Right lobe of liver (tissue), 6 donors: ENCODE results near the gene TSPAN33. TPM values are rescaled to one million over a fixed set of nuclear protein-coding genes. Genes with fewer than 3 reads are reported as not detected.

ENCODE experiments used
- ATAC-seq, 4 donors: fragments of 200-7000 bp; cut with Tn5 transposase; one replicate each; pipeline ENCODE4 v1.9.1; 2020; ENCODE audit warnings: mild to moderate bottlenecking in 4 of 4, moderate library complexity in 4 of 4
- DNase-seq, 3 donors: peaks; one replicate each; pipeline ENCODE4 v3.0.0-alpha.2; 2020
- H3K27ac ChIP-seq, 3 donors: fragments of 200-600 bp; one replicate each; pipeline ENCODE4 v1.8.0; 2022
- H3K27me3 ChIP-seq, 2 donors: fragments of 200-600 bp; one replicate each; pipeline ENCODE4 v1.8.0; 2022
- H3K36me3 ChIP-seq, 4 donors: fragments of 200-600 bp; sonication (generic) in 1 of 4; one replicate each; pipeline versions ENCODE4 v1.5.1 to v1.8.0; 2017 to 2022; ENCODE audit warnings: control low read depth in 1 of 4
- H3K4me1 ChIP-seq, 4 donors: fragments of 200-600 bp; sonication (generic) in 1 of 4; one replicate each; pipeline versions ENCODE4 v1.5.1 to v1.8.0; 2017 to 2022; ENCODE audit warnings: control low read depth in 1 of 4
- H3K4me3 ChIP-seq, 3 donors: fragments of 200-600 bp; one replicate each; pipeline ENCODE4 v1.8.0; 2022
- H3K9me3 ChIP-seq, 4 donors: fragments of 200-600 bp; sonication (generic) in 1 of 4; one replicate each; pipeline versions ENCODE4 v1.5.1 to v1.8.0; 2017 to 2022; ENCODE audit warnings: control low read depth in 1 of 4
- CTCF ChIP-seq, 4 donors: fragments of 200-600 bp in 3 of 4; fragments of 450-650 bp in 1 of 4; IDR thresholded peaks; one replicate each; pipeline versions ENCODE4 v1.5.1 to v1.8.0; 2016 to 2022; ENCODE audit warnings: antibody characterized with exemption in 4 of 4, mild to moderate bottlenecking in 2 of 4
- POLR2A ChIP-seq: fragments of 450-650 bp; IDR thresholded peaks from one replicate; pipeline ENCODE4 v1.6.1; 2017; ENCODE audit warnings: antibody characterized with exemption, mild to moderate bottlenecking
- WGBS: methylation state at CpG from one replicate; pipeline ENCODE4 v1.1.6; 2018; ENCODE audit warnings: low coverage, low lambda C conversion rate; ENCODE audit not compliant: insufficient coverage; ENCODE audit errors: missing lambda C conversion rate; 5-methylcytosine and 5-hydroxymethylcytosine counted together
- intact Hi-C, 2 donors: fragments of 100-400 bp; cut with DNase I; formaldehyde crosslinking; loops; one replicate each; pipeline versions ENCODE4 v1.11.2 to v1.14.1; 2022
- long read RNA-seq: library from polyadenylated mRNA; unstranded; transcript quantifications from one replicate; pipeline ENCODE4 v2.0.0, GENCODE V29; 2019
- total RNA-seq, 6 experiments: library from RNA; depleted of rRNA in 2 of 6; stranded (reverse); fragments of >200 nt in 2 of 6; fragmentation: NEBNext Ultra II Directional in 3 of 6; extraction: Animal tissue kit (Norgen Biotek cat#: 25700) in 3 of 6; gene quantifications; one replicate each; pipeline versions ENCODE4 v1.1.0 to v1.2.4, GENCODE V29; 2016 to 2023
- donor health status: DM: no; HTN: yes; CAD: no.
- donor health status: DM: no; HTN: no; CAD: no.
- donor health status: DM: no; HTN: no; CAD: no.
- donor health status: DM: no; HTN: yes; CAD: no.
- donor health status: DM: no; HTN: yes; CAD: no.

TSPAN33 gene
- 10 to 100 TPM in 5 of 6 experiments, 1 to 10 TPM in 1; 9.0 to 34.1 (median 23.2) TPM for total RNA-seq
- long read RNA-seq, partial matches to known transcripts: 0 of 5 reads
- long read RNA-seq, other reads (novel, unspliced or antisense): 5 of 5 reads

- TF ChIP-seq POLR2A (peak; percentile 31), CTCF (IDR thresholded peaks at IDR 0.05) (no peak)
- Histone ChIP-seq H3K4me1 (peaks cover 0 to 5% (median 3%) of the 10 kb centered on the region in 4 donors), H3K27me3 (no peaks in the 10 kb centered on the region), H3K36me3 (no peaks in the 10 kb centered on the region), H3K4me3 (peak within 1 kb of the TSS; percentile 64 to 68 (median 64)), H3K9me3 (no peaks in the 10 kb centered on the region), H3K27ac (no peak within 1 kb of the TSS)
- WGBS: 3% methylated on average over 18 of the region's 43 CpGs
- DNase-seq (peak; percentile 84 to 87 (median 86)), ATAC-seq (peak; percentile 99)
- intact Hi-C loops: no loop called here
Measured at GRCh38 chr7:129144095-129144833, at the start of gene TSPAN33. Gene TSPAN33 (plus strand): TSS chr7:129144707. CDS start chr7:129144981, 274 bp downstream.

- DNase-seq (no peak), ATAC-seq (no peak)
- H3K36me3 ChIP-seq: no peaks in the 10 kb centered on the region
- 33% methylated on average over 3 of the region's 6 CpGs for WGBS
- no peak overlapping the region for H3K27ac ChIP-seq
- peaks cover 0 to 19% (median 9%) of the 10 kb centered on the region in 4 donors for H3K4me1 ChIP-seq
- no peak overlapping the region for H3K4me3 ChIP-seq
- no peak for TF ChIP-seq CTCF (IDR thresholded peaks at IDR 0.05)
- no peak for TF ChIP-seq POLR2A
- intact Hi-C loops: no loop called here
- no peaks in the 10 kb centered on the region for H3K27me3 ChIP-seq
- no peaks in the 10 kb centered on the region for H3K9me3 ChIP-seq
Measured at GRCh38 chr7:129095258-129095657, 49.2 kb upstream of the TSPAN33 start.

DNA sequence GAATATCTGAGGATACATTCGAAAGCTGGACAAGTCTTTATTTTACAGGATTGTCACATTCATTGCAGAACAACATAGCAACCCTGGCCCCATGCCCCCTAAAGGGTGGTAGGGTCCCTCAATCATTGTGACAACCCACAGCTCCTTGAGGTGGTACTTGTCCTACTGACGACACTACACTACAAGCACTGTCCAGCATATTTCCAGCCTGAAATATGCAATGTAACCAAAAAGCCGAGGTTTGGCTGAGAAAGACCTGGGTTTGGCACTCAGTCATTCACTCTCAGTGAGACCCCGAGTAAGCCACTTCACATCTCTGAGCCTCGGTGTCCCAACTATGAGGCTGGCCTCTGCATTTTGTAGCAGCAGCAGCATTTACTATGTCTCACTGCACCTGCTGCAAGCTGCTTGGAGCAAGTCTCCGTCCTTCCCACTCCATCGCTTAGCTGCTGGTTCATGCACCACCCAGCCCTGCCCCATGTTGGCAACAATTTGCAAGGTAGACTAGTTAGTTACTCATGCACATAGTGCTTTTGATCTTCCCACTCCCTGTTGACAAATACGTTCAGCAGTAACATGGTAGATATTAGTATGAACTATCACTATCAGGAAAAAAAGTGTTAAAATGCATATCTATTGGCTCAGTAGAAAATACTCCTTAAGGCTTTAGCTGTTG, 46.0 kb upstream of the TSPAN33 start:
- TF ChIP-seq CTCF (IDR thresholded peaks at IDR 0.05): no peak
- no peaks in the 10 kb centered on the region for H3K27me3 ChIP-seq
- H3K4me1 ChIP-seq: peaks cover 0 to 41% (median 20%) of the 10 kb centered on the region in 4 donors
- intact Hi-C loops: no loop called here
- H3K9me3 ChIP-seq: no peaks in the 10 kb centered on the region
- 78% methylated on average over 6 of the region's 8 CpGs for WGBS
- ATAC-seq (no peak), DNase-seq (no peak)
- no peak overlapping the region for H3K27ac ChIP-seq
- no peak overlapping the region for H3K4me3 ChIP-seq
- no peaks in the 10 kb centered on the region for H3K36me3 ChIP-seq

DNA sequence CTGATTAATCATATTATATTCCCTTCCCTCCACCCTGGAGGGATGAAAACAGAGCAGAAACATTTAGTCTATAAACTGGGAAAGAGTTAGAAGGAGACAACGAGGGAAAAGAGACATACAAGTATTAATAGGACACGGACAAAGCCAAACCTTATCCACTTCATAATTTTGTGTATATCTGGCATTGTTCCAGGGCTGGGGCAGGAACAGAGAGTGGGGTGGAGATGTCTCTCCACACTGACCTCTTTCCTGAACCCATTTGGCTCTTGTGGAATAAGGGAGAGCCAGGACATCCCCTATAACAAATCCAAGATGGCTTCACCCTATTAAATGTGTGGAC, 43.7 kb upstream of the TSPAN33 start:
- WGBS: 13% methylated on average over 2 of the region's 2 CpGs
- H3K27ac ChIP-seq: peak overlapping the region; percentile 57 to 89 (median 81)
- intact Hi-C loops: no loop called here
- H3K4me3 ChIP-seq: no peak overlapping the region
- no peaks in the 10 kb centered on the region for H3K36me3 ChIP-seq
- H3K4me1 ChIP-seq: peaks cover 0 to 51% (median 24%) of the 10 kb centered on the region in 4 donors
- ATAC-seq: peak; percentile 10 to 40 (median 36)
- TF ChIP-seq CTCF (IDR thresholded peaks at IDR 0.05) (no peak), POLR2A (no peak)
- no peaks in the 10 kb centered on the region for H3K9me3 ChIP-seq
- DNase-seq: no peak
- H3K27me3 ChIP-seq: no peaks in the 10 kb centered on the region
